ENCODE data around the gene TSPAN9. TPM values are rescaled to one million over a fixed set of nuclear protein-coding genes. Genes with fewer than 3 reads are reported as not detected.

TSPAN9 gene
- total and polyA plus RNA-seq, 2 of the 4 experiments (the other 2 are of a cell fraction) = 17.7 to 39.1 TPM

DNA sequence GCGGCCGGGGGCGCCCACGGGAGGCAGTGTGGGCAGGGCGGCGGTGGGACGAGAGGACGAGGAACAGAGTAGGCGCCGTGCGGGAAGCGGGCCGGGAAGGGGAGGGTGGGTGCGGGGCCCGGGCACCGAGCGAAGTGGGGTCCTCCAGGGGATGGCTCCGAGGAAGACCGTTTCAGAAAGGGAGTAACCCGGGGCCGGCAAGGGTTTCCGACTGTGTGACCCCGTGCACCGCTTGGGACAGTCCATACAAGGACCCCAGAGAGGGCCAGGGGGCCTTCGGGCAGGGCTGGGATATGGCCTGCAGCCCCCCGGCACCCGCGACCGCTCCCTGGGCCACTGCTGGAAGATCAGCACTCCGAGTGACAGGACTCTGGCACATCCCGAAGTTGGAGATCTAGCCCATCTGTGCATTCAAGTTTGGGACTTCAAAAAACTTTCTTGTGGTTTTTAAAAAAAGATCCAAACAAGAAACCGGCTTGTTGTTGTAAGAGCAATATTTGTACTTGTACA, 448 bp downstream of the TSPAN9 start (continued):
- TF ChIP-seq RCOR1 (IDR thresholded peaks at IDR 0.05; ENCODE audit: insufficient replicate concordance, low read length) = no peak

DNA sequence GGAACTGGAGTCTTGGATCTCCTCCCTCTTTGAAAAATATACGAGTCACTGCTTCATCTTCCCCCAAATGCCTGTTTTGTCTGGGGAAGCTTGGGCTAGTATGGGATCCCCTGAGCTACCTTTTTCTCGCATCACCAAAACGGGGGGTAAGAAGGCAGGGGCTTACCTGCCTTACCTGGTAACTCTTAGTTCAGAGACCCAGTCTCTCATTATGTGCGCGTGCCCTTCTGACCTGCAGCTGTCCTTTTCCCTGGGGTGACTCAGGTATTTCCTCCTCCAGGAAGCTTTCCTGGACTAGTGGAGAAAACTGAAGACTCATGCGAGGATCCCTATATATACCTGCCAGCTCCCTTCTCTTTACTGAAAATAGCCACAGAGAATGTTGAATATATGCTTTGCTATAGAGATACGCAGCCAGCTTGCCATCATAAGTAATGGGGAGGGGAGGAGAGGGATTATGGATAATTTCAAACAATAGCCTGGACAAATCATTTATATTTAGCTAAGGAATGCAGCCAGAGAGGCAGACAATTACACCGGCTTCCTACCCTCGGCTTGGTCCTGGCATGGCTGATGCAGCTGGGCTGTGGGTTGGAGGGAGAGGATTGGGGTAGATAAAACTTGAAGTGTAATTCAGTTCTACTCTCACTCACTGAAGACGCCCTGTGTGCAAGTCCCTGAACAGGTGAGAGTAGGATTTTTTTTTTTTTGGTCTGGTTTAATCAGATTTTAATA, 1.1 kb downstream of the TSPAN9 start:
- peaks cover 4% of the 10 kb centered on the region; the same call in 1 of the 2 replicates for H3K9me1 ChIP-seq (ENCODE audit: insufficient read depth, low read length)
- H3K23ac ChIP-seq (ENCODE audit: low read depth, low read length) = peak overlapping the region; percentile 75; the same call in 1 of the 2 replicates
- peak overlapping the region; percentile 78 for H3K4me2 ChIP-seq (ENCODE audit: low read depth, low read length)
- dilution Hi-C loops (cut with HindIII; ENCODE audit: low sequenced_read_pairs, unreplicated experiment) (no loop called here), intact Hi-C loops (cut with micrococcal nuclease) (loop anchor here (5.0 kb wide), 1 partner anchor 39 kb away; no protein-coding TSS in a partner anchor), in situ Hi-C loops (cut with MboI; ENCODE audit: low sequenced_read_pairs) (loop anchor here (5.0 kb wide), 1 partner anchor 199 kb away; no protein-coding TSS in a partner anchor)
- peak overlapping the region; percentile 12; the same call in 1 of the 2 replicates for H4K5ac ChIP-seq (ENCODE audit: low read depth, low read length)
- no peak overlapping the region for H2BK120ac ChIP-seq (ENCODE audit: low read depth, low read length)
- no peak overlapping the region for H3K56ac ChIP-seq (ENCODE audit: extremely low read depth, insufficient read depth, low read length)
- no peaks in the 10 kb centered on the region for H3K36me3 ChIP-seq (ENCODE audit: control insufficient read depth, insufficient read depth, low read length)
- H4K91ac ChIP-seq (ENCODE audit: insufficient read depth, low read depth, low read length) = peak overlapping the region; percentile 21; the same call in 1 of the 2 replicates
- peaks cover 15 to 39% of the 10 kb centered on the region in 2 experiments for H3K79me1 ChIP-seq (ENCODE audit: low read depth in 1 of 2, low read length in 2 of 2)
- H2AK9ac ChIP-seq (replicated peaks; ENCODE audit: low read depth, low read length, poor library complexity) = no peak overlapping the region
- ATAC-seq (ENCODE audit: low read depth) = no peak; the same call in 1 of the 2 replicates
- POLR2A ChIA-PET (ENCODE audit: unreplicated experiment) = no interaction called here
- H3K9ac ChIP-seq (ENCODE audit: low read depth, low read length) = peak overlapping the region; percentile 65
- no peak overlapping the region for H2BK15ac ChIP-seq (ENCODE audit: low read depth, low read length)
- H2AFZ ChIP-seq (replicated peaks; ENCODE audit: low read length, poor library complexity) = peak overlapping the region; percentile 39
- CTCF ChIA-PET = interaction anchor here (1.2 kb wide), 1 partner anchor 45 kb away, joined by 4 read pairs; no protein-coding TSS in a partner anchor
- BruUV-seq (replicated peaks) = no TSS peak
- no peaks in the 10 kb centered on the region for H3K9me3 ChIP-seq (ENCODE audit: control insufficient read depth, insufficient read depth, low read length)
- no peak overlapping the region for H2BK20ac ChIP-seq (ENCODE audit: low read depth, low read length)
- H3K27me3 ChIP-seq (ENCODE audit: control insufficient read depth, insufficient read depth, low read length) = no peaks in the 10 kb centered on the region
- H4K8ac ChIP-seq (ENCODE audit: low read depth in 2 of 2, low read length in 2 of 2) = peak overlapping the region in 1 of 2 experiments; percentile 52; a peak in 1 of 4 replicates
- TF ChIP-seq NFE2L2 (IDR thresholded peaks at IDR 0.05; ENCODE audit: low read depth, low read length) (no peak), CEBPB (IDR thresholded peaks at IDR 0.05; ENCODE audit: low read depth, low read length) (no peak), RFX5 (IDR thresholded peaks at IDR 0.05; ENCODE audit: low read depth, low read length) (no peak), FOS (IDR thresholded peaks at IDR 0.05; ENCODE audit: low read depth, low read length) (no peak), RAD21 (IDR thresholded peaks at IDR 0.05; ENCODE audit: low read length) (no peak)
- H3K27ac ChIP-seq (ENCODE audit: insufficient read depth, low read length) = peak overlapping the region; percentile 22; the same call in 1 of the 2 replicates
- no peak for DNase-seq
- H2BK5ac ChIP-seq (ENCODE audit: low read depth, low read length, poor library complexity, severe bottlenecking) = no peak overlapping the region
- H2AK5ac ChIP-seq (ENCODE audit: low read depth, low read length) = peak overlapping the region; percentile 45; the same call in 1 of the 2 replicates
- no peak overlapping the region; the same call in 1 of the 2 replicates for H3K4ac ChIP-seq (ENCODE audit: low read depth, low read length)
- peaks cover 14% of the 10 kb centered on the region; the same call in 1 of the 2 replicates for H4K20me1 ChIP-seq (ENCODE audit: insufficient read depth, low read length)
- peak overlapping the region; percentile 13; the same call in 1 of the 2 replicates for H3K18ac ChIP-seq (ENCODE audit: low read depth, low read length)
- H3K4me1 ChIP-seq (ENCODE audit: control insufficient read depth, insufficient read depth, low read length) = peaks cover 14% of the 10 kb centered on the region
- H3K14ac ChIP-seq (replicated peaks; ENCODE audit: low read depth, low read length) = peak overlapping the region; percentile 1; the same call in 1 of the 2 replicates
- 60% methylated on average over 1 of the region's 10 CpGs; no CpG with 5 or more reads in 1 of the 2 experiments for WGBS, 2 experiments (ENCODE audit: extremely low coverage in 2 of 2, insufficient read length in 1 of 2)
- H3K4me3 ChIP-seq (ENCODE audit: insufficient read depth, low read depth, low read length) = peak overlapping the region; percentile 64
